ENCODE measurements around the gene PAFAH2. TPM values are rescaled to one million over a fixed set of nuclear protein-coding genes. Genes with fewer than 3 reads are reported as not detected.
A peak's percentile ranks its signal among the peaks of the same experiment; 100 is the strongest.

Gene PAFAH2
- total RNA-seq = 10 to 100 TPM; 10.2 to 13.8 TPM
- 10 to 100 TPM in 1 of 2 donors, 1 to 10 TPM in 1; 9.0 to 11.4 TPM for polyA plus RNA-seq

GRCh38 chr1:25997828-25998761 lies at the start of gene PAFAH2:
PAFAH2 (minus strand) TSS chr1:25998063; CDS start chr1:25990816, 7,247 bp downstream.
- Histone ChIP-seq H3K9me3 (ENCODE audit: control insufficient read depth in 4 of 4, low read length in 3 of 4) (no peaks in the 10 kb centered on the region), H3K4me1 (ENCODE audit: control insufficient read depth in 4 of 4, insufficient read depth in 4 of 4, low read length in 3 of 4) (peaks cover 2 to 17% (median 13%) of the 10 kb centered on the region in 4 donors), H3K4me3 (ENCODE audit: low read depth in 1 of 3, low read length in 3 of 3) (peak within 1 kb of the TSS; percentile 73 to 84 (median 80)), H3K27me3 (ENCODE audit: control insufficient read depth in 4 of 4, insufficient read depth in 4 of 4, low read length in 3 of 4) (no peaks in the 10 kb centered on the region), H3K27ac (ENCODE audit: low read depth in 1 of 2, low read length in 2 of 2) (peak within 1 kb of the TSS; percentile 61 to 83), H3K36me3 (ENCODE audit: control insufficient read depth in 4 of 4, insufficient read depth in 3 of 4, low read depth in 1 of 4, low read length in 3 of 4) (no peaks in the 10 kb centered on the region), H3K9ac (ENCODE audit: low read depth in 1 of 2, low read length in 2 of 2) (peak within 1 kb of the TSS; percentile 70 to 94)
- TF ChIP-seq ATF3 (IDR thresholded peaks at IDR 0.05) = peak; percentile 81
- TF ChIP-seq NR2F2 (IDR thresholded peaks at IDR 0.05) = peak; percentile 56
- peak; percentile 99 to 100 for TF ChIP-seq RAD21 (IDR thresholded peaks at IDR 0.05)
- peak; percentile 81 to 96 for TF ChIP-seq RXRA (IDR thresholded peaks at IDR 0.05)
- TF ChIP-seq CTCF (IDR thresholded peaks at IDR 0.05; ENCODE audit: low read depth, low read length, missing input control) = peak; percentile 99
- peak; percentile 33 for TF ChIP-seq TAF1 (conservative IDR thresholded peaks at IDR 0.05)
- peak; percentile 31 to 88 for TF ChIP-seq GABPA (IDR thresholded peaks at IDR 0.05 in 1 of 2, conservative IDR thresholded peaks at IDR 0.05 in 1 of 2)
- TF ChIP-seq EGR1 (IDR thresholded peaks at IDR 0.05; ENCODE audit: low read depth in 2 of 2) = peak in 1 of 2 donors; percentile 23
- TF ChIP-seq HNF4G (IDR thresholded peaks at IDR 0.05) = no peak
- peak; percentile 96 for TF ChIP-seq ZBTB33 (IDR thresholded peaks at IDR 0.05)
- TF ChIP-seq SP1 (IDR thresholded peaks at IDR 0.05) = peak; percentile 87
- TF ChIP-seq REST (IDR thresholded peaks at IDR 0.05) = peak; percentile 45
- TF ChIP-seq HNF4A (conservative IDR thresholded peaks at IDR 0.05) = peak; percentile 43 to 72
- TF ChIP-seq FOXA1 (IDR thresholded peaks at IDR 0.05) = peak; percentile 38
- TF ChIP-seq FOXA2 (IDR thresholded peaks at IDR 0.05) = peak; percentile 46
- TF ChIP-seq YY1 (IDR thresholded peaks at IDR 0.05) = peak; percentile 99
- peak; percentile 91 for TF ChIP-seq MAX (IDR thresholded peaks at IDR 0.05)
- TF ChIP-seq JUND (IDR thresholded peaks at IDR 0.05) = peak; percentile 38 to 55
- DNase-seq (ENCODE audit: low spot score) = peak; percentile 94
- 2% methylated on average over 47 of the region's 47 CpGs for WGBS

All from liver (tissue), 9 donors.